GM18511 (cell line): Measurements from ENCODE around the gene RBP7.
"Not testable (repeated sequence)": the region's sequence is repeated elsewhere in the genome, so short reads cannot be mapped to it uniquely, and the experiment has no call there.

Experiments used
- ATAC-seq: cut with Tn5 transposase; IDR thresholded peaks from one replicate; pipeline ENCODE4 v1.9.1; 2021; ENCODE audit warnings: mild to moderate bottlenecking, moderate library complexity; ENCODE audit not compliant: unreplicated experiment

Gene RBP7

DNA sequence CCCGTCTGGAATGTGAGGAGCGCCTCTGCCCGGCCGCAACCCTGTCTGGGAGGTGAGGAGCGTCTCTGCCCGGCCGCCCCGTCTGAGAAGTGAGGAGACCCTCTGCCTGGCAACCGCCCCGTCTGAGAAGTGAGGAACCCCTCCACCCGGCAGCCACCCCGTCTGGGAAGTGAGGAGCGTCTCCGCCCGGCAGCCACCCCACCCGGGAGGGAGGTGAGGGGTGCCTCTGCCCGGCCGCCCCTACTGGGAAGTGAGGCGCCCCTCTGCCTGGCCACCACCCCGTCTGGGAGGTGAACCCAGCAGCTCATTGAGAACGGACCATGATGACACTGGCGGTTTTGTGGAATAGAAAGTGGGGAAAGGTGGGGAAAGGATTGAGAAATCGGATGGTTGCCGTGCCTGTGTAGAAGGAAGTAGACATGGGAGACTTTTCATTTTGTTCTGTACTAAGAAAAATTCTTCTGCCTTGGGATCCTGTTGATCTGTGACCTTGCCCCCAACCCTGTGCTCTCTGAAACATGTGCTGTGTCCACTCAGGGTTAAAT, 32.0 kb downstream of the RBP7 start:
- ATAC-seq = not testable (repeated sequence)

GRCh38 chr1:10031461-10031860, 34.4 kb downstream of the RBP7 start:
- no peak for ATAC-seq

GRCh38 chr1:10032590-10033358, 35.7 kb downstream of the RBP7 start, which contains the start of gene UBE4B:
Gene UBE4B, plus strand, starts transcription at chr1:10032958. Its CDS starts 713 bp downstream, at chr1:10033671.
- peak; percentile 94 for ATAC-seq

- peak; percentile 15 for ATAC-seq
Measured at GRCh38 chr1:10033359-10033845, 36.4 kb downstream of the RBP7 start.

DNA sequence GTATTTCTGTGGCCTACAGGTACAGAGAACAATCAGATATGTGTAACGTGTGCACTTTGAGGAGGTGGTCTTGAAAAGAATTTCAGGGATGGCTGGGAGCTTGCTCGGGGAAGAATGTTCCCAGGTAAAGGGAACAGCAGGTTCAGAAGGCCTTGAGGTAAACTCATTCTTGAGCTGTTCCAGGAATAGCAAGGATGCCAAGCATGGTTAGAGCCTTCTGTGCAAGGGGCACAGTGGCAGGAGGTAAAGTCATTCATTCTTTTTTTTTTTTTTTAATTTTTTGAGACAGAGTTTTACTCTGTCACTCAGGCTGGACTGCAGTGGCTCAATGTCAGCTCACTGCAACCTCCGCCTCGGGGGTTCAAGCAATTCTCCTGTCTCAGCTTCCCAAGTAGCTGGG, 45.7 kb downstream of the RBP7 start:
- no peak for ATAC-seq

DNA sequence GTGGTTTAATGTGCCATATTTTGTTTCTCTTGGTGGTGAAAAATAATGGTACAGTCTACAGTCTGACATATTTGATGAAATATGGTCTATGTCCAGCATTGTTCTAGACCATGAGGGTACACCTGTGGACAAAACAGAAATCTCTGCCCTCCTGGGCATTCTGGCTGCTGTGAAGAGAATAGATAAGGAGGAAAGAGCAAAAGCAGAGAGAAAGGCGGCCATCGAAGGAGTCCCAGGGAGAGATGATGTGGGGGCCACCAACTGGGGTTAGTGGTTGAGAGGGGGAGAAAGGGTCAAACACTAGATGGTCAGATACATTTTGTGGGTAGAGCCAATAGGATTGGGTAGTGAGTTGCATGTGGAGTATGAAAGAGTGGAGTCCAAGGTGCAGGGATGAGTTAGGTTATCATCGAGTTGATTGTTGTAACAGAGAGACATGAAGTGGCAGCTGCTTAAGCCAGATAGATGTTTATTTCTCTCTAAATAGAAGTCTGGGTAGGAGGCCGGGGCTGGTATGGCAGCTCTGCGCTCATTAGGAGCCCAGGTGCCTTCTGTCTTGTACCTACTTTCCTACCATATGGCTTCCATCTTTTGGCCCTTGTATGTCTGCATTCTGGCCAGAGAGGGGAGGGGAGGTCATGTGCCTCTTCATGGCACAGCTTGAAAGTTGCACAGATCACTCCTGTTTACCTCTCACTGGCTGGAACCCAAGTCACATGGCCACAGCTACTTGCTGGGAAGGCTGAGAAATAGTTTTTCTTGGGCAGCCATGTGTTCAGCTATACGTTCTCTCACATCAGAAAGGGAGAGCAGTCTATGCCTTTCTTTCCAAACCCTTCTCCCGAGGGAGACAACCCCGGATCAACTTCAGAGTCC, 48.7 kb downstream of the RBP7 start:
- ATAC-seq = no peak

DNA sequence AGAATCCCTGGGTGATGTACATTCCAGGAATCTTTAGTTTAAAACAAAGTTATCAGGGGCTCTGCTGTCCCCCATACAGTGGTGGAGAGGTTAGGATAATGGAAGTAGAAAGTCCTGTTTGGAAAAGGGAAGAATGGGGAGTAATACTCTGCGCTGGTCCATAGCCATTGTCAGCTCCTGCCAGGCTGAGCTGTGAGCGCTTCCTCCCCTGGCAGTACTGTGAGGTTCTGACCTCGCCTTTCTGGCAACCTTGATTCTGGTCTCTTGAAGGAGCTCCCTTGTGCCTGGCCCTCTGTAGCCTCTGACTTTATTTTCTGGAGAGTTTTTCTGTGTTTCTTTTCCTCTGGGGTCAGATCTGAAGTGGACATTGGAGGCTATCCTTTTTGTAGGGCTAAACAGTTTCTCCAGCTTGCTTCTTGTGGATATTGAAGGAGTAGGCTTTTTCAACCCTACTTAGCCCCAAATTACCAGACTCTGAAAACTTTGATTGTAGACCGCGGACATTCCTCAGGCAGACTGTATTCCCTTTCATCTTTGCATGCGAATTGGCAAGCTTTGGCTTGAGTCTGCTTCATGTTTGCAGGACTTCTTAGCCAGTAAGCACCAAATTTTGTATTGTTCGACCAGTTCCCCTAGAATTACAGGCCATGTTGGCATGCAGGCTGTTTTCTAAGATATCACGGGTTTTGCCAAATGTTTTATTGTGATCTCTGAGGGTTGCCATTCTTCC, 49.5 kb downstream of the RBP7 start:
- ATAC-seq = no peak

GRCh38 chr1:10048601-10049000, 51.6 kb downstream of the RBP7 start:
- no peak for ATAC-seq

DNA sequence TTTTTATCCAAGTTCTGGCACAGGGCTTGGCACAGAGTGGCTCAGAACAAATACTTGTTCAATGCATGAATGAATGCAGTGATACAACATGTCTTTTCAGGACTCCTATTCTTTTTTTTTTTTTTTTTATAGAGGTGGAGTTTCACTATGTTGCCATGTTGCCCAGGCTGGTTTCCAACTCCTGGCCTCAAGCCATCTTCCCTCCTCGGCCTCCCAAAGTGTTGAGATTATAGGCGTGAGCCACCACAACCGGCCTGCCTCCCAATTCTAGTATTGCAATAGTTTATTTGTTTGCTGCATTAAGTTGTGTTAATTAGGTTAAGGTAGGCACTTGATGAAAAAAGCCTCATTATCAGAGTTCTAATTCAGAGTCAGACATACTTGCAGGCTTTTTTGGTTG, 53.6 kb downstream of the RBP7 start:
- no peak for ATAC-seq

DNA sequence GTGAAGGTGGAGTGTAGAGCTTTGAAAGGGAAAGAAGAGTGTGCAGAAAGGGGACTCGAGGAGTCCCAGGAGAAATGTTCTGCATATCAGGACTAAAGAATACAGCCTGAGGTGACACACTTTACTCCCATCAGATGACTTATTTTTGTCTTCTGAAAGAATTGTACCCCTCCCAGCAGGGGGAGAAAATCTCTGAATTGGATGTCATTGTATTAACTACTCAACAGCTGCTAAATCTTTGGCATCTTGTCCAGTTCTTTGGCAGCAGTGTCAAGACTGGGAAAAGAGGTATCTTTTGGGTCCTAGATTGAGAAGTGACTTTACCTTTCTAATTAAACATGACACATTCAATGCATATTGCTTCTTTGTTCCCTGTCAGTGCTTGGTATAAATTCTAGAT, 54.6 kb downstream of the RBP7 start:
- ATAC-seq = no peak

- ATAC-seq = no peak
Measured at GRCh38 chr1:10052347-10052746, 55.3 kb downstream of the RBP7 start.

GRCh38 chr1:10054465-10054864, 57.4 kb downstream of the RBP7 start:
- no peak for ATAC-seq

DNA sequence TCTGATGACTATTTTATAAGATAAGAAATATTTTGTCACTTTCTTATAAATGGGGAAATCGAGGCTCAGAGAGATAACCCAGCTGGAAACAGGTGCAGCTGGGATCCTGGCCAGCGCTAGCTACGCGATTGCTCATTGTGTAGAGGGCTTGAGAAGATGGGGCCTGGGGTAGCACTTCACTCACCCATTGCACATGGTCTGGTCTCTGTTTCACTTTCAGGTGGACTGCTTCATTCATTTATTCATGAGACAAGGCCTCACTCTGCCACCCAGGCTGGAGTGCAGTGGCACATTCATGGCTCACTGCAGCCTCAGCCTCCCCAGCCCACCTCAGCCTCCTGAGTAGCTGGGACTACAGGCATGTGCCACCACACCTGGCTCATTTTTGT, 59.6 kb downstream of the RBP7 start:
- ATAC-seq = no peak

GRCh38 chr1:10057343-10057742, 60.3 kb downstream of the RBP7 start:
- ATAC-seq = no peak

DNA sequence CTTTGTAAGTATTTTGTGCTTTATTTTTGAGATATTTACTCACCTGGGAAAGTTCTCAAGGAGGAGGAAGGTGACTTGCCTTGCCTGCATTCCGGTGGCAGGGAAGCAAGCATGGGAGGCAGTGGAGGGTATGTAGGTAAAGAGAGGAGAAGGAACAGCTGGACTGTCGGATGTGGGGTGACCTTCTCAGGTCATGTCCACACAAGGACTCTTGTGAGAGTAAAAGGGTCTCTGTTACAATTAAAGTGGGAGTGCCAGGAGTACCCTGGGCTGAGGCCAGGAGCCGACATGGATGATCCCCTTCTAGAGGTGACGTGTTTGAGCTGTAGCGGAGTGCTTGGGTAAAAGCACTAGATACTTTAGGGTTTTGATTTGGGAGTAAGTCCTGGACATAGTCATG, 60.8 kb downstream of the RBP7 start:
- ATAC-seq = no peak

DNA sequence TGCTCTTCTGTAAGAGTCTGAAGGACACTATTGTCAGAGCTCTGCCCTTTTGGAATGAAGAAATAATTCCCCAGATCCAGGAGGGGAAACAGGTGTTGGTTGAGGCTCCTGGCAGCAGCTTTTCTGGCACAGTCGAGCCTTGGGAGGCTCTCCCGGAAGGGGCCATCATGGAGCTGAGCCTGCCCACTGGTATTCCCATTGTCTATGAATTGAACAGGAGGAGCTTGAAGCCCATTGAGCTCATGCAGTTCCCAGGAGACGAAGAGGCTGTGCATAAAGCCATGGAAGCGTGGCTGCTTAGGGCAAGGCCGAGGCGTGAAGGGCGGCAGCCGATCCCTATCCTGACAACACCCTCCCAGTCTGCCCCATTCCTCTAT, 62.3 kb downstream of the RBP7 start:
- ATAC-seq = no peak

DNA sequence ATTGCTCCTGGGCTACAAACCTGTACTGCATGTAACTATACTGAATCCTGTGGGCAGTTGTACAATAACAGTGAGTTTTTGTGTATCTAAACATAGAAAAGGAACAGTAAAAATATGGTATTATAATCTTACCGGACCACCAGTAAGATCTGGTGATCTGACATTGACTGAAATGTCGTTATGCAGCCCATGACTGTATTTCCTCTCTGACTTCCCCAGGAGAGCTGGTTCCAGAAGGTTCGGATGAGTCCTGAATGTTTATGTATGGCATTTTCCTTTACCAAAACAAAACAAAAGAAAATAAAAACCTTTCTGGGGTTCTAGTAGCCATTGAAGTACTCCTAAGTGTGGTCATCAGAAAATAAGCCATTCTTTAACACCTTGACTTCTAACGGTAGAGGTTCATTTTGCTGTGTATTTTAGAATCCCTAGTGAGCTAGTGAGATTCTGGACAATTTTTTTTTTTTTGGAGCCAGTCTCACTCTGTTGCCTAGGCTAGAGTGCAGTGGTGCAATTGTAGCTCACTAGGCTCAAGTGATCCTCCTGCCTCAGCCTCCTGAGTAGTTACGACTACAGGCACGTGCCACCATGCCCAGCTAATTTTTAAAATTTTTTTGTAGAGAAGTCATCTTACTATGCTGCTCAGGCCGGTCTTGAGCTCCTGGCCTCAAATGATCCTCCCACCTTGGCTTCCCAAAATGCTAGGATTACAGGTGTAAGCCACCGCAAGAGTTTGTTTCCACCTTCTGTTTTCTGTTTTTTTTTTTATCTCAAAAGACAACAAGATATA, 63.5 kb downstream of the RBP7 start:
- no peak for ATAC-seq

GRCh38 chr1:10061276-10061675, 64.2 kb downstream of the RBP7 start:
- ATAC-seq = no peak

DNA sequence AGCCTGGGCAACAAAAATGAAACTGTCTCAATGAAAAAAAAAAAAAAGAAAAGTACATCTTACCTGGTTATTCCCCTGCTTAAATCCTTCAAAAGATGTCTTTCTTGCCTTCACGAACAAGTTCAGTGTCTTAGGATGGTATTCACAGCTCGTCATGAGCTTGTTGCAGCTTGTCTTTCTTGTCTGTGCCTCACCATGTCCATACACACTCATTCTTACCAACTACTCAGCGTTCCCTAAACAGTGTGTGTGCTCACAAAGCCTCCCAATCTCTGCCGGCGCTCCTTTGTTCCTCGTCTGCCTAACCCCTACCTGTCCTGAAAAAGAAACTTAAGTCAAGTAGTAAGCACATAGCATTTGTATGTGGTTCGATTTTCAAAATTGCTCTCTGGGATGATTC, 66.8 kb downstream of the RBP7 start:
- ATAC-seq = no peak
